ENCODE results near the gene LRTM2. TPM values are rescaled to one million over a fixed set of nuclear protein-coding genes. Genes with fewer than 3 reads are reported as not detected.
A peak's percentile ranks its signal among the peaks of the same experiment; 100 is the strongest.

Gene LRTM2
- total RNA-seq, 1 donor from 2014 or later, result 0.47 TPM

DNA sequence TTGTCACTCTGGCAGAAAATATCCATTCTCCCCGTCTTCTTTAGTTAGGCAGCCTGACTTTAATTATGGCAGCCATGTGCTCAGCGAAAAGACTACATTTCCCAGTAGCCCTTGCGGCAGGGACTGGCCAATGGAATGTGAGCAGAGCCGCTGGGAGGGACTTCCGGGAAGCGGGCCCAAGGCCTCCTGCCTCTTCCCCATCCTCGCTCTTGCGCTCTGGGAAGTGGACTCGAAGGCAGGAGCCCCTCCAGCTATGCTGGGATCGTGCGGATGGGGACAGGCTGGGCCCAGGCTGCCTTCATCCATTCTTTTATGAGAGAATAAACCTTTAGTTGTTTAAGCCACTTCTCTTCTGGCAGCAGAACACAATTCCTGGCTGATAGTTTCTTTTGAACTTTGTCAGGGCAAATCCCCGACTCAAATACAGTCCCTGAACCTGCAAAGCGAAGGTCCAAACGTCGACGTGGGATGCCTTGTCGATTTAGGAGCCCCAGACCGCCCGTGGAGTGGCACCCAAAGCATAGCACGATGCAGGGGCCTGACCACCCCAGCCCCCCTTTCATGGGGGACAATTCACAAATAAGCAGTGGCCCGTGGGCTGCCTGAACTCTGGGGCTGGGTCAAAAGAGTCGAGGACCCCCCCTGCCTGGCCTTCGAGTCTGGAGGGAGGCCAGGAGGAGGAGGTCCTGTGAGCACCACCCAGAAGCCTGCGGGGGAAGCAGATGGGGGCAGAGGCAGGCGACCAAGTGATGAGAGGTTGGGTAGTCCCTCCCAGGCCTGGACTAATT, 15.6 kb upstream of the LRTM2 start:
- TF ChIP-seq, protein P1, sequence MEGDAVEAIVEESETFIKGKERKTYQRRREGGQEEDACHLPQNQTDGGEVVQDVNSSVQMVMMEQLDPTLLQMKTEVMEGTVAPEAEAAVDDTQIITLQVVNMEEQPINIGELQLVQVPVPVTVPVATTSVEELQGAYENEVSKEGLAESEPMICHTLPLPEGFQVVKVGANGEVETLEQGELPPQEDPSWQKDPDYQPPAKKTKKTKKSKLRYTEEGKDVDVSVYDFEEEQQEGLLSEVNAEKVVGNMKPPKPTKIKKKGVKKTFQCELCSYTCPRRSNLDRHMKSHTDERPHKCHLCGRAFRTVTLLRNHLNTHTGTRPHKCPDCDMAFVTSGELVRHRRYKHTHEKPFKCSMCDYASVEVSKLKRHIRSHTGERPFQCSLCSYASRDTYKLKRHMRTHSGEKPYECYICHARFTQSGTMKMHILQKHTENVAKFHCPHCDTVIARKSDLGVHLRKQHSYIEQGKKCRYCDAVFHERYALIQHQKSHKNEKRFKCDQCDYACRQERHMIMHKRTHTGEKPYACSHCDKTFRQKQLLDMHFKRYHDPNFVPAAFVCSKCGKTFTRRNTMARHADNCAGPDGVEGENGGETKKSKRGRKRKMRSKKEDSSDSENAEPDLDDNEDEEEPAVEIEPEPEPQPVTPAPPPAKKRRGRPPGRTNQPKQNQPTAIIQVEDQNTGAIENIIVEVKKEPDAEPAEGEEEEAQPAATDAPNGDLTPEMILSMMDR (IDR thresholded peaks at IDR 0.05; ENCODE audit: unreplicated experiment), result no peak
- no peaks in the 10 kb centered on the region for H3K27me3 Mint-ChIP-seq (ENCODE audit: low read depth)
- no peak overlapping the region for H3K4me3 Mint-ChIP-seq
- peak; percentile 79 to 85 for DNase-seq (ENCODE audit: low spot score in 2 of 2, unreplicated experiment in 2 of 2)
- no peaks in the 10 kb centered on the region for H3K36me3 Mint-ChIP-seq
- peaks cover 5% of the 10 kb centered on the region for H3K4me1 Mint-ChIP-seq
- peak overlapping the region; percentile 82 for H3K27ac Mint-ChIP-seq
- H3K9me3 Mint-ChIP-seq, result no peaks in the 10 kb centered on the region

DNA sequence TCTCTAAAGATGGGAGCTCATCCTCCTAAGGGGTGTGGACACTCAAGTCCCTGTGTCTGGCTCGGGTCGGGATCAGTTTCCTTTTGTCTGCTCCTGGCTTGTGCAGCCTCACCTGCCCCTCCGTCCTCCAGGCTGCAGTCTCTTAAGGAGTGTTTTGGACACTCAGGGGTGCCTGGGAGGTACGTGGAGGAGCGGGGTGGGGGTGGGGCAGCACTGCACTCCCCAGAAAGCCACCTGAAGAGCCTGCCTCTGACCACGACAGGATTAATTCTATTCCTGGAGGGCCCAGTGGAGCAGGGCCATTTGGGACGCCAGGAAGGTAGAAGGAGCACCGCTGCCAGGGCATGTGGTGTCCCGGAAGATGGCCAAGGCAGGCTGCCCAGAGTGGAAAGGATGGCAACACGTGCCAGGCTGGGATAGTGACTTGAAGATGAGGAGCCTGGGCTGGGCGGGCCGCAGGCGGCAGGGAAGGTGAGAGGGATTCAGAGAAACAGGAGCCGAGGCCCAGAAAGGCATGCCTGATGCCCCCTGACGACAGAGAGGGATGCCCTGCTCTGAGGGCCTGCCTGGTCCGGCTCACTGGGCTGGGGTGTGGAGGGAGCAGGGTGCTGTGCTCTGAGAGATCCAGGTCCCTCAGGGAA, 14.8 kb upstream of the LRTM2 start:
- H3K27me3 Mint-ChIP-seq (ENCODE audit: low read depth), result no peaks in the 10 kb centered on the region
- H3K4me3 Mint-ChIP-seq, result no peak overlapping the region
- DNase-seq (ENCODE audit: low spot score in 2 of 2, unreplicated experiment in 2 of 2), result no peak
- no peaks in the 10 kb centered on the region for H3K9me3 Mint-ChIP-seq
- H3K4me1 Mint-ChIP-seq, result peaks cover 5% of the 10 kb centered on the region
- TF ChIP-seq, protein P1 (IDR thresholded peaks at IDR 0.05; ENCODE audit: unreplicated experiment), result no peak
- no peak overlapping the region for H3K27ac Mint-ChIP-seq
- no peaks in the 10 kb centered on the region for H3K36me3 Mint-ChIP-seq

DNA sequence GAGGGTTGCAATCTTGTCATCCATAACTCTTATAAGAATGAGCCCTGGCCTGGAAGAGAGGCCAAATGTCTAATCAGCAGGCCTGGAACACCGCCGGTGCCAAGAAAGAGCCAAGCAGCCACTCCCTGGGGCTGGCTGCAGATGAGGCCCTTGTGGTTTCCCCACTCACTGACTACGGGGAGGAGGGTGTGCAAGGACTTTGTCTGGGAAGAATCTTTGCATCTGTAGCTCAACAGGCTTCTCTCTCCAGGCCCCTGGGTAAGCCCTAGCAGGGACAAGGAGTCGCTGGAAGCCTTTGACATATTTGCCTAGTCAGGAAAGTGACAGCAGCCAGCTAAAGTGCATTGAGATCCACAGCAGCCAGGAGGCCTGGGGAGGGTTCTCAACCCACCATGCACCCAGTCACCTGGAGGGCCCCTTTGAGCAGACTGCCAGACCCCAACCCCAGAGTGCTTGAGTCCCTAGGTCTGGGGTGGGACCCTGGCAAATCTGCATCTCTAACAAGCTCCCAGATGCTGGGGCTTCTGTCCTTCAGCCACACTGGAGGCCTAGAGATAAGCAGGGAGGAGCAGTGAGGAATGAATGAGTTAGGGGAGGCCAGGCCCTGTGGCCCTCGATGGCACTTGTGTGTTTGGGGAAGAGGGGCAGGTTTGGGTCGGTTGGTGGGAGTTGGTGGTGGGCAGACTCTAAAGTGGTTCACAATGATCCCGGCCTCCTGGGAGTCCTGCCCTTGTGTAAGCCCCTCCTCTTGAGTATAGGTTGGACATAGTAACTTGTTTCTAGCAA, 13.9 kb upstream of the LRTM2 start:
- H3K9me3 Mint-ChIP-seq, result no peaks in the 10 kb centered on the region
- TF ChIP-seq, protein P1 (IDR thresholded peaks at IDR 0.05; ENCODE audit: unreplicated experiment), result no peak
- H3K36me3 Mint-ChIP-seq, result no peaks in the 10 kb centered on the region
- no peaks in the 10 kb centered on the region for H3K27me3 Mint-ChIP-seq (ENCODE audit: low read depth)
- peaks cover 5% of the 10 kb centered on the region for H3K4me1 Mint-ChIP-seq
- no peak overlapping the region for H3K4me3 Mint-ChIP-seq
- H3K27ac Mint-ChIP-seq, result no peak overlapping the region
- no peak for DNase-seq (ENCODE audit: low spot score in 2 of 2, unreplicated experiment in 2 of 2)

DNA sequence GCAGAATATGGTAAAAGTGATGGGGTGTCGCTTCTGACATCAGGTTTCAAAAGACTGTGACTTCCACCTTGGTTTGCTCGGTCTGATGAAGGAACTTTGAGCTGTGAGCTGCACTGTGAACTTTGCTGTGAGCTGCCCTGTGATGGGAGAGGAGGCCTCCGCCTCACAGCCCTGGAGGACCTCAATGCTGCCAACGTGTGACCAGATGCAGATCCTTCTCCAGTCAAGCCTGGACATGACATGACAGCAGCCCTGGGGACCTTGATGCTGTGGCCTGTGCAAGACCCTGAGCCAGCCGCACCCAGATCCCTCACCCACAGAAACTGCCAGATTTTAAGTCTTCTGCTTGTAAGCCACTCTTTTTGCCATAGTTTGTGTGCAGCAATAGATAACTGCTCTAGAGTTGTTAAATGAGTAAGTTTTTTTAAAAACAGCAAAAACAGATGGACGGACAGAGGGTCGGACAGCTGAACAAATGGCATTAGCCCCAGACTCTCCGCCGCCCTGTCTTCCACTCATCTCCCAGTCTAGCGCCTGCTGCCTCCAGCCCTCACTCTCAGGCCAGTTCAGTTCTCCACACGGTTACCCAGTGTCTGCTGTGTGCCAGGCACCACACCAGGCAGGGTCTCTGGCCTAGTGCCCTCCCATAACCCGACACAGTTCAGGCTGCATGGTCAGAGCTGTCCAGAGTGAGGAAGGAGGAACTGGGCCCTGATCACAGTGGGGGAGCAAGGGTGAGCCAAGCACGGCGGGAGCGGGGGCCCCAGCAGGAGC, 13.1 kb upstream of the LRTM2 start:
- H3K27me3 Mint-ChIP-seq (ENCODE audit: low read depth), result no peaks in the 10 kb centered on the region
- no peak overlapping the region for H3K4me3 Mint-ChIP-seq
- no peaks in the 10 kb centered on the region for H3K9me3 Mint-ChIP-seq
- no peaks in the 10 kb centered on the region for H3K36me3 Mint-ChIP-seq
- TF ChIP-seq, protein P1 (IDR thresholded peaks at IDR 0.05; ENCODE audit: unreplicated experiment), result no peak
- peaks cover 5% of the 10 kb centered on the region for H3K4me1 Mint-ChIP-seq
- DNase-seq (ENCODE audit: low spot score in 2 of 2, unreplicated experiment in 2 of 2), result no peak
- no peak overlapping the region for H3K27ac Mint-ChIP-seq
